H1 (cell line): Measurements from ENCODE around the gene CDK4. TPM values are rescaled to one million over a fixed set of nuclear protein-coding genes. Genes with fewer than 3 reads are reported as not detected.

Source experiments
- CTCF ChIA-PET: fragments of 300-600 bp; sonication (Branson Sonifier 250); formaldehyde crosslinking; loops from one replicate; lab custom pipeline; 2021; ENCODE audit not compliant: partially characterized antibody; lab: Charles Lee
- POLR2A ChIA-PET: fragments of 300-600 bp; sonication (Branson Sonifier 250); formaldehyde crosslinking; loops from one replicate; lab custom pipeline; 2021; ENCODE audit warnings: inconsistent platforms; ENCODE audit not compliant: partially characterized antibody; lab: Charles Lee
- DNase-seq, 2 experiments: peaks; one replicate each; pipeline versions ENCODE4 v3.0.0 to v3.0.0-alpha.2; 2010 to 2022; ENCODE audit warnings: low spot score in 2 of 2, low read depth in 1 of 2, mixed read lengths in 1 of 2
- FAIRE-seq: peaks from 2 replicates; lab custom pipeline; 2011; peaks lifted over from hg19 to GRCh38; lab: Jason Lieb, UNC
- H2AFZ ChIP-seq: 2 replicates; pipeline ENCODE4 v1.8.1; 2012; ENCODE audit warnings: low read length, inconsistent platforms
- H2AK5ac ChIP-seq: 2 replicates; pipeline ENCODE4 v1.6.1; 2013; ENCODE audit warnings: low read depth, low read length
- H2BK120ac ChIP-seq: replicated peaks from 2 replicates; pipeline ENCODE3; 2013; ENCODE audit warnings: low read depth, low read length, inconsistent platforms
- H2BK12ac ChIP-seq: 2 replicates; pipeline ENCODE4 v1.6.1; 2013; ENCODE audit warnings: low read depth, low read length
- H2BK15ac ChIP-seq: 2 replicates; pipeline ENCODE4 v1.6.1; 2013; ENCODE audit warnings: low read length
- H2BK20ac ChIP-seq: 2 replicates; pipeline ENCODE4 v1.6.1; 2013; ENCODE audit warnings: low read length
- H2BK5ac ChIP-seq: 2 replicates; pipeline ENCODE4 v1.6.1; 2013; ENCODE audit warnings: low read depth, low read length
- H3K14ac ChIP-seq: 2 replicates; pipeline ENCODE4 v1.6.1; 2013; ENCODE audit warnings: inconsistent platforms; ENCODE audit not compliant: insufficient read length
- H3K18ac ChIP-seq: 2 replicates; pipeline ENCODE4 v1.6.1; 2013; ENCODE audit warnings: low read length; ENCODE audit errors: extremely low read depth
- H3K23ac ChIP-seq: 2 replicates; pipeline ENCODE4 v1.6.1; 2013; ENCODE audit warnings: inconsistent platforms; ENCODE audit not compliant: insufficient read length
- H3K23me2 ChIP-seq: 2 replicates; pipeline ENCODE4 v1.6.1; 2013; ENCODE audit warnings: low read depth, low read length
- H3K27ac ChIP-seq: 2 replicates; pipeline ENCODE4 v1.6.1; 2011; ENCODE audit warnings: low read depth, low read length, inconsistent platforms
- H3K27me3 ChIP-seq, 4 experiments: replicated peaks in 1 of 4; 1 replicate in 1 of 4; 2 replicates in 3 of 4; pipeline versions ENCODE4 v1.6.1 to v1.8.1; 2011 to 2013; ENCODE audit warnings: low read length in 3 of 4, mild to moderate bottlenecking in 3 of 4, inconsistent platforms in 2 of 4, mixed read lengths in 2 of 4, moderate library complexity in 1 of 4; ENCODE audit not compliant: control insufficient read depth in 3 of 4, insufficient read depth in 3 of 4; ENCODE audit errors: extremely low read depth in 1 of 4
- H3K36me3 ChIP-seq, 4 experiments: 2 replicates each; pipeline versions ENCODE4 v1.6.1 to v1.8.1; 2011 to 2013; ENCODE audit warnings: mild to moderate bottlenecking in 4 of 4, low read length in 3 of 4, moderate library complexity in 2 of 4, control low read depth in 1 of 4, inconsistent platforms in 1 of 4; ENCODE audit not compliant: insufficient read depth in 4 of 4, control insufficient read depth in 2 of 4
- H3K4ac ChIP-seq: replicated peaks from 2 replicates; pipeline ENCODE3; 2013; ENCODE audit warnings: low read length, low read depth, mixed read lengths, inconsistent platforms; ENCODE audit not compliant: insufficient read length
- H3K4me1 ChIP-seq, 4 experiments: replicated peaks in 1 of 4; 1 replicate in 1 of 4; 2 replicates in 3 of 4; pipeline versions ENCODE4 v1.6.1 to v1.8.1; 2011 to 2013; ENCODE audit warnings: low read length in 3 of 4, inconsistent platforms in 2 of 4, mixed read lengths in 1 of 4; ENCODE audit not compliant: insufficient read depth in 4 of 4, control insufficient read depth in 3 of 4
- H3K4me2 ChIP-seq, 2 experiments: 2 replicates each; pipeline versions ENCODE4 v1.6.1 to v1.8.1; 2011 to 2013; ENCODE audit warnings: low read depth in 2 of 2, low read length in 2 of 2, control low read depth in 1 of 2, inconsistent platforms in 1 of 2, mild to moderate bottlenecking in 1 of 2; ENCODE audit not compliant: insufficient read depth in 1 of 2
- H3K4me3 ChIP-seq, 4 experiments: fragments of 200-600, 300-600 bp in 1 of 4; sonication (generic), shearing (Covaris generic), sonication (Bioruptor Twin) in 1 of 4; 2 replicates each; pipeline versions ENCODE4 v1.5.1 to v1.8.1; 2011 to 2016; ENCODE audit warnings: low read length in 4 of 4, low read depth in 3 of 4, control low read depth in 2 of 4, inconsistent platforms in 2 of 4, mild to moderate bottlenecking in 2 of 4, mixed read lengths in 1 of 4, moderate library complexity in 1 of 4; ENCODE audit not compliant: insufficient read depth in 2 of 4; ENCODE audit errors: extremely low read depth in 1 of 4
- H3K56ac ChIP-seq: replicated peaks from 2 replicates; pipeline ENCODE3; 2013; ENCODE audit warnings: low read depth, mild to moderate bottlenecking, mixed read lengths, low read length, inconsistent platforms; ENCODE audit not compliant: insufficient read length
- H3K79me1 ChIP-seq: 2 replicates; pipeline ENCODE4 v1.6.1; 2013; ENCODE audit warnings: low read depth, low read length, control low read depth
- H3K79me2 ChIP-seq, 2 experiments: 2 replicates each; pipeline versions ENCODE4 v1.6.1 to v1.8.1; 2012 to 2013; ENCODE audit warnings: low read length in 2 of 2, mild to moderate bottlenecking in 2 of 2, inconsistent platforms in 1 of 2; ENCODE audit not compliant: insufficient read depth in 2 of 2, control insufficient read depth in 1 of 2
- H3K9ac ChIP-seq, 4 experiments: replicated peaks in 1 of 4; 1 replicate in 1 of 4; 2 replicates in 3 of 4; pipeline versions ENCODE4 v1.6.1 to v1.8.1; 2011 to 2013; ENCODE audit warnings: low read depth in 3 of 4, low read length in 3 of 4, control low read depth in 2 of 4, mild to moderate bottlenecking in 2 of 4, moderate library complexity in 2 of 4, inconsistent platforms in 1 of 4; ENCODE audit errors: extremely low read depth in 1 of 4
- H3K9me3 ChIP-seq, 2 experiments: 2 replicates each; pipeline versions ENCODE4 v1.6.1 to v1.8.1; 2012 to 2013; ENCODE audit warnings: mild to moderate bottlenecking in 2 of 2, moderate library complexity in 2 of 2, control low read depth in 1 of 2, inconsistent platforms in 1 of 2, low read depth in 1 of 2, low read length in 1 of 2, mixed read lengths in 1 of 2; ENCODE audit not compliant: insufficient read depth in 2 of 2
- H4K20me1 ChIP-seq, 2 experiments: replicated peaks in 1 of 2; 2 replicates each; pipeline versions ENCODE3 to v1.8.1; 2011 to 2013; ENCODE audit warnings: inconsistent platforms in 2 of 2, low read length in 2 of 2, mild to moderate bottlenecking in 1 of 2; ENCODE audit not compliant: insufficient read depth in 2 of 2, control insufficient read depth in 1 of 2
- H4K5ac ChIP-seq: 2 replicates; pipeline ENCODE4 v1.6.1; 2013; ENCODE audit warnings: low read length, low read depth, mixed read lengths, inconsistent platforms; ENCODE audit not compliant: insufficient read length
- H4K8ac ChIP-seq: 2 replicates; pipeline ENCODE4 v1.8.0; 2013; ENCODE audit warnings: mild to moderate bottlenecking, moderate library complexity, low read length, inconsistent platforms; ENCODE audit not compliant: insufficient read depth; ENCODE audit errors: extremely low read depth
- H4K91ac ChIP-seq: replicated peaks from 2 replicates; pipeline ENCODE3; 2013; ENCODE audit warnings: low read length, mixed read lengths, inconsistent platforms; ENCODE audit not compliant: insufficient read length
- ASH2L ChIP-seq: fragments of 200-600, 300-600 bp; sonication (generic); IDR thresholded peaks from one replicate; pipeline ENCODE4 v1.7.1; 2017; ENCODE audit warnings: low read length
- BACH1 ChIP-seq: IDR thresholded peaks from 2 replicates; pipeline ENCODE4 v1.6.1; 2012; ENCODE audit warnings: low read length, improper control_type of control experiment
- CBX5 ChIP-seq: fragments of 300-800, 300-1000 bp; sonication (generic); IDR thresholded peaks from 2 replicates; pipeline ENCODE4 v1.7.1; 2016; ENCODE audit warnings: antibody characterized with exemption, low read length, low read depth
- CREB1 ChIP-seq: IDR thresholded peaks from 2 replicates; pipeline ENCODE4 v1.6.1; 2012; ENCODE audit warnings: inconsistent platforms
- FOSL1 ChIP-seq: IDR thresholded peaks from 2 replicates; pipeline ENCODE4 v1.6.1; 2011; ENCODE audit warnings: mild to moderate bottlenecking, low read depth, low read length, moderate library complexity; ENCODE audit not compliant: insufficient read depth
- HDAC2 ChIP-seq, 2 experiments: fragments of 300-600 bp in 1 of 2; sonication (generic) in 1 of 2; IDR thresholded peaks; 2 replicates each; pipeline ENCODE4 v1.6.1; 2011 to 2012; ENCODE audit warnings: low read depth in 2 of 2, low read length in 2 of 2, mild to moderate bottlenecking in 2 of 2, moderate library complexity in 2 of 2, borderline replicate concordance in 1 of 2, inconsistent platforms in 1 of 2
- JUND ChIP-seq: IDR thresholded peaks from 2 replicates; pipeline ENCODE4 v1.6.1; 2011; ENCODE audit warnings: mild to moderate bottlenecking, improper control_type of control experiment, low read length
- SP4 ChIP-seq: IDR thresholded peaks from 2 replicates; pipeline ENCODE4 v1.6.1; 2012; ENCODE audit warnings: low read length, inconsistent platforms
- WGBS, 2 experiments: shearing (Covaris generic) in 1 of 2; methylation state at CpG; one replicate each; pipeline versions ENCODE4 v1.1.6 to v1.1.7; 2013 to 2015; ENCODE audit warnings: low lambda C conversion rate in 2 of 2, mixed read lengths in 2 of 2, inconsistent platforms in 1 of 2, low coverage in 1 of 2, missing lambda C conversion rate in 1 of 2; ENCODE audit not compliant: insufficient replicate concordance in 2 of 2, insufficient coverage in 1 of 2, insufficient read length in 1 of 2; ENCODE audit errors: extremely low coverage in 1 of 2, missing lambda C conversion rate in 1 of 2; 5-methylcytosine and 5-hydroxymethylcytosine counted together
- polyA plus RNA-seq, 7 experiments: library from polyadenylated mRNA; depleted of rRNA in 3 of 7; stranded (reverse) in 5 of 7; unstranded in 2 of 7; fragments of >200 nt in 5 of 7; fragments of 200-250 nt in 2 of 7; gene quantifications; 1 replicate in 5 of 7; 2 replicates in 1 of 7; 4 replicates in 1 of 7; pipeline versions ENCODE4 v1.2.1 to v1.2.3, GENCODE V29; 2011 to 2013; ENCODE audit warnings: missing spikeins in 2 of 7, mixed read lengths in 2 of 7
- total RNA-seq: library from RNA; stranded (reverse); fragmentation: NEBNext Ultra II Directional; extraction: Animal tissue kit (Norgen Biotek cat#: 25700); gene quantifications from 2 replicates; pipeline ENCODE4 v1.2.1, GENCODE V29; 2021
- TF ChIP-seq, protein P1 (sequence below): IDR thresholded peaks from 2 replicates; pipeline ENCODE4 v1.6.1; 2011; ENCODE audit warnings: low read depth, mild to moderate bottlenecking, low read length; ENCODE audit not compliant: insufficient read depth
- TF ChIP-seq, protein P2 (sequence below): IDR thresholded peaks from 2 replicates; pipeline ENCODE4 v1.6.1; 2012; ENCODE audit warnings: inconsistent platforms

The CDK4 gene
- total and polyA plus RNA-seq, 2 of the 8 experiments (the other 6 are each of a cell fraction or from before 2014, with no cell fraction given) = 174 to 368 TPM

DNA sequence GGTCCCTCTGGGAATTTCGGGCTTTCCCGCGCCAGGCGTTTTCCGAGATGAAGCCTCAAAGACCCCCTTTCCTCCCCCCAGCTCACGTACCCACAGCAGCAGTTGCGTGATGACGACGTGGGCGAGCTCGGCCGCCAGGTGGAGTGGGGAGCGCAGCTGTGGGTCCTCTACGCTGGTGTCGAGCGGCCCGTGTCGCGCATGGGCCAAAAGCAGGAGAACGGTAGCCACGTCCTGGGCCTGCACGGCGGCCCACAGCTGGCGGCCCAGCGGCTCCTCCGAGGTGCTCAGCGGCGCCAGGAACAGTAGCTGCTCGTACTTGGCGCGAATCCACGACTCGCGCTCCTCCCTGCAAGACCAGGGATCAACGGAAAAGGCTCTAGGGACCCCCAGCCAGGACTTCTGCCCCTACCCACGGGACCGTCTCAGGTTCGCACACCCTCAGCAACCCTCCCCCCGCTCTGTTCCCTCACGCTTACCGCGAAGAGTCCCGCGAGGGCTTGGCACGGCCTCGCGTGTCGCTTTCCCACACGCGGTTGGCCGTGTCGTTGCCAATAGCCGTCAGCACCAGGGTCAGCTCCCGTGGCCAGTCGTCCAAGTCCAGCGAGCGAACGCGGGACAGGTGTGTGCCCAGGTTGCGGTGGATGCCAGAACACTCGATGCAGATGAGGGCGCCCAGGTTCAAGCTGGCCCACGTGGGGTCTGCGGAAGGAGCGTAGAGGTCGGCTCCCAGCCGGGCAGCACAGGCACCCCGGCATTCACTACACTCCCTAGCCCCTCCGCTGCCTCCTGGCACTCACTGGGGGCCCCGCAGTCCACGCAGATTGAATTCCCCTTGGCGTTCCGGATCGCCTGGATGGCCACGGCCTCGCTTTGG, 25.0 kb downstream of the CDK4 start:
- no peak overlapping the region for H3K4ac ChIP-seq
- peak overlapping the region; percentile 51 to 82 (median 65) for H3K4me3 ChIP-seq
- H2BK12ac ChIP-seq = 0 out of 2 replicates have a peak overlapping the region, but pooled peaks have one; percentile 55
- H3K79me1 ChIP-seq = no peaks in the 10 kb centered on the region
- FAIRE-seq (no peak), DNase-seq (peak in 1 of 2 experiments; percentile 77)
- peaks cover 12% of the 10 kb centered on the region; the same call in 1 of the 2 replicates for H3K23me2 ChIP-seq
- ChIA-PET CTCF (interaction anchor here (0.8 to 11.7 kb wide), 20 partner anchors 11 to 145 kb away, joined by 3 to 149 read pairs (median 5); partner anchors contain the start of genes AGAP2, OS9 and TSPAN31), POLR2A (interaction anchor here (0.7 to 7.4 kb wide), 11 partner anchors 10 to 119 kb away, joined by 3 to 59 read pairs (median 4); partner anchors contain the start of genes AGAP2, B4GALNT1, EEF1AKMT3 and METTL1)
- no peak overlapping the region for H2BK15ac ChIP-seq
- no peak overlapping the region for H2BK5ac ChIP-seq
- peak overlapping the region; percentile 81 for H4K8ac ChIP-seq
- H3K23ac ChIP-seq = no peak overlapping the region
- WGBS, 2 experiments = 13% methylated on average over 49 of the region's 76 CpGs; no CpG with 5 or more reads in 1 of the 2 experiments
- H2BK20ac ChIP-seq = no peak overlapping the region
- H3K79me2 ChIP-seq = no peaks in the 10 kb centered on the region
- no peak overlapping the region for H3K9ac ChIP-seq
- H4K20me1 ChIP-seq = peaks cover 2 to 7% of the 10 kb centered on the region in 2 experiments
- H2AFZ ChIP-seq = no peak overlapping the region
- H3K27ac ChIP-seq = no peak overlapping the region
- peaks cover 0 to 20% (median 13%) of the 10 kb centered on the region in 4 experiments; a peak in 5 of 7 replicates for H3K4me1 ChIP-seq
- H3K14ac ChIP-seq = no peak overlapping the region
- no peak overlapping the region for H4K5ac ChIP-seq
- H3K4me2 ChIP-seq = peak overlapping the region; percentile 52 to 95
- H3K18ac ChIP-seq = no peak overlapping the region
- no peak overlapping the region for H2BK120ac ChIP-seq
- H3K36me3 ChIP-seq = no peaks in the 10 kb centered on the region
- H2AK5ac ChIP-seq = no peak overlapping the region
- H3K27me3 ChIP-seq = peaks cover 19 to 78% (median 55%) of the 10 kb centered on the region in 4 experiments
- no peak overlapping the region for H4K91ac ChIP-seq
- H3K56ac ChIP-seq = no peak overlapping the region
- no peaks in the 10 kb centered on the region for H3K9me3 ChIP-seq
- TF ChIP-seq FOSL1 = no peak
- 0 out of 2 replicates have a peak, but pooled peaks have one; percentile 47 for TF ChIP-seq SP4
- TF ChIP-seq HDAC2 (IDR thresholded peaks at IDR 0.05; ENCODE audit: borderline replicate concordance in 1 of 2, low read depth in 2 of 2, low read length in 2 of 2) = 0 out of 4 replicates have a peak, but pooled peaks of 1 of the 2 experiments have one; percentile 72
- TF ChIP-seq JUND = no peak
- no peak for TF ChIP-seq ASH2L
- no peak for TF ChIP-seq CBX5
- TF ChIP-seq BACH1 = peak; percentile 52; the same call in 1 of the 2 replicates
- TF ChIP-seq, protein P1, sequence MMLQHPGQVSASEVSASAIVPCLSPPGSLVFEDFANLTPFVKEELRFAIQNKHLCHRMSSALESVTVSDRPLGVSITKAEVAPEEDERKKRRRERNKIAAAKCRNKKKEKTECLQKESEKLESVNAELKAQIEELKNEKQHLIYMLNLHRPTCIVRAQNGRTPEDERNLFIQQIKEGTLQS = no peak
- TF ChIP-seq, protein P2, sequence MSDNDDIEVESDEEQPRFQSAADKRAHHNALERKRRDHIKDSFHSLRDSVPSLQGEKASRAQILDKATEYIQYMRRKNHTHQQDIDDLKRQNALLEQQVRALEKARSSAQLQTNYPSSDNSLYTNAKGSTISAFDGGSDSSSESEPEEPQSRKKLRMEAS = 0 out of 2 replicates have a peak, but pooled peaks have one; percentile 11
- TF ChIP-seq CREB1 = no peak
